H1 (cell line): ENCODE data around the gene JMJD1C. TPM values are rescaled to one million over a fixed set of nuclear protein-coding genes. Genes with fewer than 3 reads are reported as not detected.
A peak's percentile ranks its signal among the peaks of the same experiment; 100 is the strongest.

Source experiments
- ATF2 ChIP-seq: IDR thresholded peaks from 2 replicates; pipeline ENCODE4 v1.6.1; 2012; ENCODE audit warnings: low read length, inconsistent platforms
- BACH1 ChIP-seq: IDR thresholded peaks from 2 replicates; pipeline ENCODE4 v1.6.1; 2012; ENCODE audit warnings: low read length, improper control_type of control experiment
- RFX5 ChIP-seq: IDR thresholded peaks from 2 replicates; pipeline ENCODE4 v1.6.1; 2011; ENCODE audit warnings: low read depth, low read length, improper control_type of control experiment, borderline replicate concordance
- TAF7 ChIP-seq: optimal IDR thresholded peaks from 2 replicates; pipeline ENCODE3; 2011; ENCODE audit warnings: low read depth, mild to moderate bottlenecking, inconsistent platforms, low read length, moderate library complexity, borderline replicate concordance
- TBP ChIP-seq: IDR thresholded peaks from 2 replicates; pipeline ENCODE4 v1.6.1; 2011; ENCODE audit warnings: low read depth, low read length, improper control_type of control experiment
- polyA plus RNA-seq, 7 experiments: library from polyadenylated mRNA; depleted of rRNA in 3 of 7; stranded (reverse) in 5 of 7; unstranded in 2 of 7; fragments of >200 nt in 5 of 7; fragments of 200-250 nt in 2 of 7; gene quantifications; 1 replicate in 5 of 7; 2 replicates in 1 of 7; 4 replicates in 1 of 7; pipeline versions ENCODE4 v1.2.1 to v1.2.3, GENCODE V29; 2011 to 2013; ENCODE audit warnings: missing spikeins in 2 of 7, mixed read lengths in 2 of 7
- total RNA-seq: library from RNA; stranded (reverse); fragmentation: NEBNext Ultra II Directional; extraction: Animal tissue kit (Norgen Biotek cat#: 25700); gene quantifications from 2 replicates; pipeline ENCODE4 v1.2.1, GENCODE V29; 2021

JMJD1C gene
- total and polyA plus RNA-seq, 2 of the 8 experiments (the other 6 are each of a cell fraction or from before 2014, with no cell fraction given): 54.5 to 210 TPM

- TF ChIP-seq TBP (peak; percentile 43; the same call in 1 of the 2 replicates), TAF7 (peak; percentile 66), RFX5 (no peak), BACH1 (no peak), ATF2 (no peak)
Observed at GRCh38 chr10:63266391-63267316, 199.1 kb downstream of the JMJD1C start (continued).
